ENCODE measurements around the gene RSAD1.

The RSAD1 gene

GRCh38 chr17:50478391-50479381 is at the start of gene RSAD1:
TSS of gene RSAD1 (plus strand) at chr17:50478860. CDS start at chr17:50478885, 25 bp downstream.
- peak; percentile 80 for DNase-seq

GRCh38 chr17:50429793-50430192 is 48.9 kb upstream of the RSAD1 start:
- DNase-seq, result no peak

- DNase-seq, result no peak
Observed at GRCh38 chr17:50430821-50431618, 47.6 kb upstream of the RSAD1 start.

GRCh38 chr17:50432125-50432762 is 46.4 kb upstream of the RSAD1 start:
- no peak for DNase-seq

GRCh38 chr17:50437409-50437808 is 41.3 kb upstream of the RSAD1 start:
- DNase-seq, result no peak

- DNase-seq, result no peak
Observed at GRCh38 chr17:50439008-50439407, 39.7 kb upstream of the RSAD1 start.

GRCh38 chr17:50440172-50440837 is 38.4 kb upstream of the RSAD1 start:
- no peak for DNase-seq

GRCh38 chr17:50440838-50441829 is 37.5 kb upstream of the RSAD1 start:
- DNase-seq, result no peak

- no peak for DNase-seq
Observed at GRCh38 chr17:50443505-50443974, 35.1 kb upstream of the RSAD1 start.

- DNase-seq, result no peak
Observed at GRCh38 chr17:50444841-50445715, 33.6 kb upstream of the RSAD1 start.

GRCh38 chr17:50445730-50446325 is 32.8 kb upstream of the RSAD1 start:
- DNase-seq, result no peak

- no peak for DNase-seq
Observed at GRCh38 chr17:50447870-50448595, 30.6 kb upstream of the RSAD1 start.

- no peak for DNase-seq
Observed at GRCh38 chr17:50448643-50449042, 30.0 kb upstream of the RSAD1 start.

GRCh38 chr17:50451943-50452629 is 26.6 kb upstream of the RSAD1 start:
- DNase-seq, result no peak

- DNase-seq, result no peak
Observed at GRCh38 chr17:50452630-50453300, 25.9 kb upstream of the RSAD1 start.

- no peak for DNase-seq
Observed at GRCh38 chr17:50453901-50454300, 24.8 kb upstream of the RSAD1 start.

- no peak for DNase-seq
Observed at GRCh38 chr17:50457621-50458020, 21.0 kb upstream of the RSAD1 start.

- DNase-seq, result no peak
Observed at GRCh38 chr17:50458270-50458669, 20.4 kb upstream of the RSAD1 start.
